Subcutaneous abdominal adipose tissue (tissue), 5 donors: ENCODE results near the gene RETREG1.
"Not testable (repeated sequence)": the region's sequence is repeated elsewhere in the genome, so short reads cannot be mapped to it uniquely, and the experiment has no call there.

Experiments used
- H3K27ac ChIP-seq: one replicate; pipeline ENCODE4 v1.7.0; 2013; ENCODE audit warnings: low read depth, mild to moderate bottlenecking, inconsistent platforms, low read length, moderate library complexity
- H3K27me3 ChIP-seq, 5 donors: one replicate each; pipeline ENCODE4 v1.7.0; 2013; ENCODE audit warnings: low read length in 5 of 5, inconsistent platforms in 1 of 5; ENCODE audit not compliant: control insufficient read depth in 5 of 5, insufficient read depth in 4 of 5
- H3K36me3 ChIP-seq, 5 donors: one replicate each; pipeline ENCODE4 v1.7.0; 2013; ENCODE audit warnings: low read length in 5 of 5; ENCODE audit not compliant: control insufficient read depth in 5 of 5, insufficient read depth in 5 of 5
- H3K4me1 ChIP-seq, 5 donors: one replicate each; pipeline ENCODE4 v1.7.0; 2013; ENCODE audit warnings: low read length in 5 of 5, mild to moderate bottlenecking in 3 of 5, moderate library complexity in 1 of 5; ENCODE audit not compliant: control insufficient read depth in 5 of 5, insufficient read depth in 5 of 5
- H3K4me3 ChIP-seq, 5 donors: one replicate each; pipeline ENCODE4 v1.7.0; 2013; ENCODE audit warnings: low read length in 5 of 5, low read depth in 1 of 5
- H3K9ac ChIP-seq, 5 donors: one replicate each; pipeline ENCODE4 v1.7.0; 2013; ENCODE audit warnings: low read length in 5 of 5, mild to moderate bottlenecking in 4 of 5, moderate library complexity in 3 of 5
- H3K9me3 ChIP-seq, 5 donors: one replicate each; pipeline ENCODE4 v1.7.0; 2013; ENCODE audit warnings: low read length in 5 of 5; ENCODE audit not compliant: control insufficient read depth in 5 of 5
- donor health status: healthy.
- donor health status: healthy.
- donor health status: healthy.
- donor health status: healthy.
- donor health status: healthy.

RETREG1 gene

DNA sequence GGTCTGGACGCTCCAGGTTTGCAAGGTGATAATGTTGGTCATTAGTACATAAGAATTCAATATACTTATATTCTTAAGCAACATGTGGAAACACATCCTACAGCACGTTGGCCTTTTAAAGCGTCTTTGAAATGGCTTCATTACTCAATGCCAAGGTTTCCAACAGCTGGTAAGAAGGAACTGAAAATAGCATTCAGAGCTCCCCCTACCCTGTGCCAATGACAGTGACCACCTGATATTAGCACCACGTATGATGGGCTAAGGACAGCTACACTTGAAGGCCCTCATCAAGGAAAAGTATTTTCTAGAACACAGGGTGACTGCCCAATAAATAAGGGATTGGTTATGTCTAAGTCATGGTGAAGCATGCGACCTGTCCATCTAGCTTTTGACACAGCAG lies 161.1 kb downstream of the RETREG1 start:
- Histone ChIP-seq H3K36me3 (peaks cover 56 to 72% (median 59%) of the 10 kb centered on the region in 5 donors), H3K9me3 (no peaks in the 10 kb centered on the region), H3K4me3 (no peak overlapping the region), H3K4me1 (peaks cover 0 to 20% (median 9%) of the 10 kb centered on the region in 5 donors), H3K27me3 (no peaks in the 10 kb centered on the region), H3K27ac (peak overlapping the region; percentile 7), H3K9ac (peak overlapping the region in 1 of 5 donors; percentile 12)

DNA sequence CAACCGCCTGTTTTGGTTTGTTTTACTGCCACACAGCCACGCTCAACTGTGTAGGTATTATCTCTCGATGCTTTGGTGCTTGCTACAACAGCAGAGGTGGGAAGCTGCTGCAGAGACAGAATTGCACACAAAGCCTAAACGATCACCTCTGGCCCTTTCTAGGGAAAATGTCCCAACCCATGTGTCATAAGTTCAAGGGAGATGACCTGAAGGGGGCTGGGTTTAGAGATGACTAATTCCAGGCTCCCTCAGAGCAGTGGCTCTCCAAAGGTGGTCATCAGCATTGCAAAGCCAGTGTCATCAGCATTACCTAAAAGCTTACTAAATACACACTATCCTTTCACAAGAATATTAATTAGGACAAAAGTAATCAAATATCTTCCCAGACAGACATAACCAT lies 162.1 kb downstream of the RETREG1 start:
- H3K9me3 ChIP-seq = no peaks in the 10 kb centered on the region
- H3K27ac ChIP-seq = no peak overlapping the region
- H3K4me3 ChIP-seq = no peak overlapping the region
- peaks cover 0 to 20% (median 9%) of the 10 kb centered on the region in 5 donors for H3K4me1 ChIP-seq
- peaks cover 56 to 73% (median 64%) of the 10 kb centered on the region in 5 donors for H3K36me3 ChIP-seq
- H3K27me3 ChIP-seq = no peaks in the 10 kb centered on the region
- no peak overlapping the region for H3K9ac ChIP-seq

GRCh38 chr5:16453609-16454008 lies 163.2 kb downstream of the RETREG1 start:
- H3K4me3 ChIP-seq = no peak overlapping the region

DNA sequence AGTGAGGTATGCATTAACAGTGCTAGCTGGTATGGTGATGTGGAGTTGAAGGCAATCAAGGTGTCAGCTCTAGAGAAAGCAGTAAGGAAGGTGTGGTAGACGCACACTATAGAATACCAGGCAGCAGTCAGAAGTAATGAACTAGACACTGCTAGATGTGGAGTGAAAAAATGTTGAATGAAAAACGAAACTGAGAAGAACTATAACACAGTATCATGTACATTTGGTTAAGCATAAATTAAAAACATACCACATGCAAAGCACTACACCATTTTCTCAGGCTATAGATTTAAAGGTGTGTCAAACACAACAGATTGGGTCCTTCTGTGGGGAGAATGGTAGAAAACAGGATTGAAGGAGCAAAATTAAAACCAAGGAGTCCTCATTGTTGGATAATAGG lies 166.6 kb downstream of the RETREG1 start:
- no peak overlapping the region for H3K9ac ChIP-seq
- H3K4me3 ChIP-seq = no peak overlapping the region
- peaks cover 33 to 69% (median 56%) of the 10 kb centered on the region in 5 donors for H3K36me3 ChIP-seq

More at GRCh38 chr5:16453609-16454008, 163.2 kb downstream of the RETREG1 start:
- H3K4me1 ChIP-seq = peaks cover 0 to 16% (median 9%) of the 10 kb centered on the region in 5 donors
- H3K27ac ChIP-seq = no peak overlapping the region
- H3K27me3 ChIP-seq = no peaks in the 10 kb centered on the region
- no peaks in the 10 kb centered on the region for H3K9me3 ChIP-seq
- peaks cover 54 to 73% (median 71%) of the 10 kb centered on the region in 5 donors for H3K36me3 ChIP-seq
- no peak overlapping the region for H3K9ac ChIP-seq

GRCh38 chr5:16446993-16447392 lies 169.8 kb downstream of the RETREG1 start:
- no peaks in the 10 kb centered on the region for H3K27me3 ChIP-seq
- no peak overlapping the region for H3K27ac ChIP-seq
- H3K9me3 ChIP-seq = no peaks in the 10 kb centered on the region
- no peaks in the 10 kb centered on the region for H3K4me1 ChIP-seq
- H3K4me3 ChIP-seq = no peak overlapping the region
- H3K36me3 ChIP-seq = peaks cover 25 to 52% (median 42%) of the 10 kb centered on the region in 5 donors
- no peak overlapping the region for H3K9ac ChIP-seq

More for the DNA sequence above, 166.6 kb downstream of the RETREG1 start:
- no peak overlapping the region for H3K27ac ChIP-seq
- no peaks in the 10 kb centered on the region for H3K27me3 ChIP-seq
- H3K9me3 ChIP-seq = no peaks in the 10 kb centered on the region
- peaks cover 0 to 3% (median 0%) of the 10 kb centered on the region in 5 donors for H3K4me1 ChIP-seq

- no peaks in the 10 kb centered on the region for H3K36me3 ChIP-seq
- no peaks in the 10 kb centered on the region for H3K27me3 ChIP-seq
- no peak overlapping the region for H3K4me3 ChIP-seq
- H3K4me1 ChIP-seq = no peaks in the 10 kb centered on the region
- no peak overlapping the region for H3K27ac ChIP-seq
- H3K9me3 ChIP-seq = no peaks in the 10 kb centered on the region
- no peak overlapping the region for H3K9ac ChIP-seq
Measured at GRCh38 chr5:16437977-16438376, 178.8 kb downstream of the RETREG1 start.

DNA sequence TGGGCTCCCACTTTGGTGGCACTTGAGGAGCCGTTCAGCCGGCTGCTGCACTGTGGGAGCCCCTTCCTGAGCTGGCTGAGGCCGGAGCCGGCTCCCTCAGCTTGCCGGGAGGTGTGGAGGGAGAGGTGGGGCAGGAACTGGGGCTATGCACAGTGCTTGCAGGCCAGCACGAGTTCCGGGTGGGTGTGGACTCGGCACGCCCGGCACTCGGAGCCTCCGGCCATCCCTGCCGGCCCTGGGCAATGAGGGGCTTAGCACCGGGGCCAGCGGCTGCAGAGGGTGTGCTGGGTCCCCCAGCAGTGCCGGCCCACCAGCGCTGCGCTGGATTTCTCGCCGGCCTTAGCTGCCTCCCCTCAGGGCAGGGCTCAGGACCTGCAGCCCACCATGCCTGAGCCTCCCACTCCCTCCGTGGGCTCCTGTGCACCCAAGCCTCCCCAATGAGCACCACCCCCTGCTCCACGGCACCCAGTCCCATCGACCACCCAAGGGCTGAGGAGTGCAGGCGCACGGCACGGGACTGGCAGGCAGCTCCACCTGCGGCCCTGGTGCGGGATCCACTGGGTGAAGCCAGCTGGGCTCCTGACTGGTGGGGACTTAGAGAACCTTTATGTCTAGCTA lies 180.6 kb downstream of the RETREG1 start:
- not testable (repeated sequence) for H3K27me3 ChIP-seq, H3K4me3 ChIP-seq, H3K4me1 ChIP-seq, H3K9ac ChIP-seq, H3K36me3 ChIP-seq, H3K9me3 ChIP-seq, H3K27ac ChIP-seq

DNA sequence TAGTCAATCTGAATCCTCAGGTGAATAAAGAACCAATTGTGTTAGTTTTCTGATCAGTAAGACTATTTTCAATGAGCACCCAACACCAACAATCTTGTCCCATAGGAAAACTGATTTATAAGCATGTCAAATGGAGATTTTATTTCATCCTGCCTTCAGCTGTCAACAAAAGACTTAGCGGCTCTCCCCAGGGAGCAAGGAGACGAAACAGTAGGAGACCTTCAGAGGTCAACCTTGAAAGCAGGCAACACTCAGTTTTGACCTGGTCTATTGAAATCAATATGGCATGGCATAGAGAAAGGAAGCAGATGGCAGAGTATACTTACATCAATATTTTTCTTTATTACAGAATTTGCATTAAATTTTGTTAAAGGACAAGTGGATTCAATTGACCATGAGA lies 185.3 kb downstream of the RETREG1 start:
- Histone ChIP-seq H3K27me3 (peaks cover 0 to 6% (median 4%) of the 10 kb centered on the region in 5 donors), H3K9ac (no peak overlapping the region)

GRCh38 chr5:16430349-16431089 lies 186.3 kb downstream of the RETREG1 start:
- H3K4me1 ChIP-seq = no peaks in the 10 kb centered on the region
- H3K27ac ChIP-seq = no peak overlapping the region
- no peak overlapping the region for H3K9ac ChIP-seq
- no peaks in the 10 kb centered on the region for H3K36me3 ChIP-seq
- H3K4me3 ChIP-seq = no peak overlapping the region
- H3K27me3 ChIP-seq = peaks cover 0 to 8% (median 4%) of the 10 kb centered on the region in 5 donors
- H3K9me3 ChIP-seq = no peaks in the 10 kb centered on the region

More for the DNA sequence above, 185.3 kb downstream of the RETREG1 start:
- no peaks in the 10 kb centered on the region for H3K36me3 ChIP-seq
- H3K4me3 ChIP-seq = no peak overlapping the region
- no peaks in the 10 kb centered on the region for H3K9me3 ChIP-seq
- H3K4me1 ChIP-seq = no peaks in the 10 kb centered on the region
- H3K27ac ChIP-seq = no peak overlapping the region

DNA sequence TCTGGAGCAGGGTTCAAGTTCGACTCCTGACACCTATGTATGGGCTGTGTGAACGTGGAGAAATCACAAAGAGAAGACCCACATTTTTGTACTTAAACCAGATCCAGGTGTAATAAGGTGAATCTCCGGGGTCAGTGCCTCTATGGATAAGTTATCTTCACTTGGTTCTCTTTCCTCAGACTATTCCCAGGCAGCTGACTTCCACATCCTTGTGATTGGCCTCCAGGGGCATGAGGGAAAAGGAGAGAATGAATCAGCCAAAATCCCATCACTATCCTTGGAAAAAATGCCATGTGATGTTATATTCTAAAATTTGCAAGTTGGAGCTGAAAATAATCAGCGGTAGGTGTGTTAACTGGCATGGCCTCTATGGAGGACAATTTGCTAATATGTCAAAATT lies 188.4 kb downstream of the RETREG1 start:
- Histone ChIP-seq H3K4me3 (no peak overlapping the region), H3K4me1 (no peaks in the 10 kb centered on the region), H3K9ac (no peak overlapping the region), H3K27ac (no peak overlapping the region), H3K36me3 (no peaks in the 10 kb centered on the region), H3K27me3 (peaks cover 0 to 8% (median 4%) of the 10 kb centered on the region in 5 donors), H3K9me3 (no peaks in the 10 kb centered on the region)
